Measurements from ENCODE around the gene PRSS21.

Gene PRSS21, protein sequence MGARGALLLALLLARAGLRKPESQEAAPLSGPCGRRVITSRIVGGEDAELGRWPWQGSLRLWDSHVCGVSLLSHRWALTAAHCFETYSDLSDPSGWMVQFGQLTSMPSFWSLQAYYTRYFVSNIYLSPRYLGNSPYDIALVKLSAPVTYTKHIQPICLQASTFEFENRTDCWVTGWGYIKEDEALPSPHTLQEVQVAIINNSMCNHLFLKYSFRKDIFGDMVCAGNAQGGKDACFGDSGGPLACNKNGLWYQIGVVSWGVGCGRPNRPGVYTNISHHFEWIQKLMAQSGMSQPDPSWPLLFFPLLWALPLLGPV

DNA sequence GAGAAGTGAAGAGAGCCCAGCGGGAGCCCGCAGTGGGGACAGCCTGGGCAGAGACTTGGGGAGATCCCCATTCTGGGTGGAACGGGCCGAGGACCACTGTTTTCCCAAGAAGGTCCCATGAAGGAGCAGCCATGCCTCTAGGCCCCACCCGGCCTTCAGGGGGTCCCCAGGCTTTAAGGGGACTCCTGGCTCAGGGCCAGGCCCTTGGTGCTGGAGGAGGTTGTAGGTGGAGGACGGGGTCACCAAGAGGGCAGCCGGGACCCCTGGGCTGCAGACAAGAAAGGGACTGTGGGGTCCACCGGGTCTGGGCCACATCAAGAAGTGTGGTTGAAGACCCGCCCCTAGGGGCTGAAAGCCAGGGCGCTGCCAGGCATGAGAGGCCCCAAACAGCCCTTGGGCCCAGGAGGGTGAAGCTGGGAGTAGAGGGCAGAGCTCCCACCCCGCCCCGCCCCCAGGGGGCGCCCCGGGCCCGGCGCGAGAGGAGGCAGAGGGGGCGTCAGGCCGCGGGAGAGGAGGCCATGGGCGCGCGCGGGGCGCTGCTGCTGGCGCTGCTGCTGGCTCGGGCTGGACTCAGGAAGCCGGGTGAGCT, at the start of gene PRSS21:
TSS of gene PRSS21 (plus strand) at position 487 of the 589 bp plus-strand sequence. CDS start at position 519, 32 bp downstream.
- DNase-seq: no peak

DNA sequence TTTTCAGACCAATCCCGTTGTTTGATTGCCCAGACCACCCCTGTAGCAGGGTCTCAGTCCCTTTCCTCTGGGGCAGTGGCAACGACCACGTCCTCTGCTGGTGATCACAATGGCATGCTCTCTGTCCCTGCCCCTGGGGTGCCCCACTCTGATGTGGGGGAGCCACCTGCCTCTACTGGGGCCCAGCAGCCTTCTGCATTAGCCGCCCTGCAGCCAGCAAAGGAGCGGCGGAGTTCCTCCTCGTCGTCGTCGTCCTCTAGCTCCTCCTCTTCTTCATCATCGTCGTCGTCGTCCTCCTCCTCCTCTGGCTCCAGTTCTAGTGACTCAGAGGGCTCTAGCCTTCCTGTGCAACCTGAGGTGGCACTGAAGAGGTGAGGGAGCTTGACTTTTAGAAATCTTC, 49.1 kb upstream of the PRSS21 start:
- DNase-seq: no peak

DNA sequence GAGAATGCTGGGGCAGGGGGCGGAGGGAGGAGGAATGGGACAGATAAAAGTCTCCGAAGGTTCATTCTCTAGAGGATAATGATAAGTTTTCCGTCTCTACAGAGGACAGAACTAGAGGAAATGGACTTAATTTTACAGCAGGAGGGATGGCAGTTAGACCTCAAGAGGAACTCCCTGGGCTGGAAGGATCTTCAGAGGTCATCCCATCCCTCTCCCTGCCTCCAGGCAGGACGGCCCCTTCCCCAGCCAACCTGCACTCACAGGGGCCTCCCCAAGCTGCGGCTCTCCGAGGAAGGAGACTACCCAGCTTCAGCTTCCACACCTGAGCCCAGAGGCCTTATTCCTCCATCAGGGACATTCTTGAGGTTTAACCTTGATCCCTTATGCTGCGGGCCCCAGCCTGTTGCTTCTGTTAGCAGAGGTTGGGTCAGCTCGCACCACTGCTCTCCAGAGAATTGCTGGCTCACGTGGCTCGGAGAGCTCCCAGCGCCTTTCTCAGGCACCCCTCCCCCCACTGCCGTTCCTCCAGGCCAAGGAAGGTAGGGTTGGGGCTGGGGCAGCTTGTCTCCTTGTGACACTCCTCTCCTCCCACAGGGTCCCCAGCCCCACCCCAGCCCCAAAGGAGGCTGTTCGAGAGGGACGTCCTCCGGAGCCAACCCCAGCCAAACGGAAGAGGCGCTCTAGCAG, 48.5 kb upstream of the PRSS21 start:
- DNase-seq: no peak

DNA sequence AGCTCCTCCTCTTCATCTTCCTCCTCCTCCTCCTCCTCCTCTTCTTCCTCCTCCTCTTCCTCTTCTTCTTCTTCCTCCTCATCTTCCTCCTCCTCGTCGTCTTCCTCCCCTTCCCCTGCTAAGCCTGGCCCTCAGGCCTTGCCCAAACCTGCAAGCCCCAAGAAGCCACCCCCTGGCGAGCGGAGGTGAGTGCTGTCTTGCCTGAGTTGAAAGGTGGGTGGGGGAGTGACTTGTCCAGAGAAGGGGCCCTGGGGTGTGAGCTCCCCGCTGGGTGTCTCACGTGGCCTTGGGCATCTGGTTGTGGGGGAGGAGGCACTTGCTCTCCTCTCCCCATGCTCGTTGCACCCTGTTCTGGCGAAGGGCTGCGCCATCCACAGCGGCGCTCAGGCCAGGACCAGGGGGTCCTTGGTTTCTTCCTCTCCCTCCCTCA, 47.9 kb upstream of the PRSS21 start:
- no peak for DNase-seq

DNA sequence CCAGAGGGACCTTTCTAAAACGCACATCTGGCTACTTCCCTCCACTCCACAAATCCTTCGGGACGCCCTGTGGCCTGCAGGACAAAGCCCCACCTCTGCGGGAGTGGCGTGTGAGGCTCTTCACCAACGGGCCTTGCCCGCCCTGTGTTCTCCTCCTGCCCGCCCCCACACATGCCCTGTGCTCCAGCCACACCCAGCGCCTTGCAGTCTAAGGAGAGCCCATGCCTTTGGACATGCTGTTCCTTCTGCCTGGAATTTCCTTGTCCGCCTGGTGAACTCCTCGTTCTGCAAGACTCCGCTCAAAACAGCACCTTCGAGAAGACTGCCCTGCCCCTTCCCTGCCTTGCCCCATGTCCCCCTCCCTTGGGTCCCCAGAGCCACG, 47.4 kb upstream of the PRSS21 start:
- DNase-seq: no peak

DNA sequence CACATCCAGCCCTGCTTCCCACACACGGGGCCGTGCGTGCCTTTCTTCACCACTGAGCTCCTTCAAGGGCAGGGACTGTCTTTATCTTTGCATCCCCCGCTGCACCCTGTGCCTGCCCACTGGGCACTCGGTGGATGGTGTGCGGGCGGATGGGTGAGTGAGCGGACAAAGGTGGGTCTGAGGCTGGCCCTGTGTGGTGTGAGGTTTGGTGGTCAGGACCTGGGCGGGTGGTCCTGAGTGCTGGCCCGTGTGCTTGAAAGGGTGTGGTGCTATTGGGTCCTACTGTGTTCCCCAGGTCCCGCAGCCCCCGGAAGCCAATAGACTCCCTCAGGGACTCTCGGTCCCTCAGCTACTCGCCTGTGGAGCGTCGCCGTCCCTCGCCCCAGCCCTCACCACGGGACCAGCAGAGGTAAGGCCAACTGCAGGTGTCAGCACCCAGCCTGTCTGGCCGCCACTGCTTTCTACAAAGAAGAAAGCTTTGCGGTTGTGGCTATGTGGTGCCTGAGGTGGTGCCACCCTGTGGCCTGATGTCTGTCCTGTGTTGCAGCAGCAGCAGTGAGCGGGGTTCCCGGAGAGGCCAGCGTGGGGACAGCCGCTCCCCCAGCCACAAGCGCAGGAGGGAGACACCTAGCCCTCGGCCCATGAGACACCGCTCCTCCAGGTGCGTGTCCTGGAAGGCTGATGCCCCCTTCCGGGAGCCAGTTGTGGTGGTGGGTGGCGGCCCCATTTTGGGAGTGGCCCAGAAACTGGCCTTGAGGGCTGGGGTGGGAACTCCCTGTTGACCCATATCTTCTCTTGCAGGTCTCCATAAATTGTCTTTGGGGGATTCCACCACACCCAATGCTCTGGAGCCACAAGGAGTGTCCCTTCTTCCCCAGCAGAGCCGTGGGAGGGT, 46.7 kb upstream of the PRSS21 start:
- DNase-seq: no peak

DNA sequence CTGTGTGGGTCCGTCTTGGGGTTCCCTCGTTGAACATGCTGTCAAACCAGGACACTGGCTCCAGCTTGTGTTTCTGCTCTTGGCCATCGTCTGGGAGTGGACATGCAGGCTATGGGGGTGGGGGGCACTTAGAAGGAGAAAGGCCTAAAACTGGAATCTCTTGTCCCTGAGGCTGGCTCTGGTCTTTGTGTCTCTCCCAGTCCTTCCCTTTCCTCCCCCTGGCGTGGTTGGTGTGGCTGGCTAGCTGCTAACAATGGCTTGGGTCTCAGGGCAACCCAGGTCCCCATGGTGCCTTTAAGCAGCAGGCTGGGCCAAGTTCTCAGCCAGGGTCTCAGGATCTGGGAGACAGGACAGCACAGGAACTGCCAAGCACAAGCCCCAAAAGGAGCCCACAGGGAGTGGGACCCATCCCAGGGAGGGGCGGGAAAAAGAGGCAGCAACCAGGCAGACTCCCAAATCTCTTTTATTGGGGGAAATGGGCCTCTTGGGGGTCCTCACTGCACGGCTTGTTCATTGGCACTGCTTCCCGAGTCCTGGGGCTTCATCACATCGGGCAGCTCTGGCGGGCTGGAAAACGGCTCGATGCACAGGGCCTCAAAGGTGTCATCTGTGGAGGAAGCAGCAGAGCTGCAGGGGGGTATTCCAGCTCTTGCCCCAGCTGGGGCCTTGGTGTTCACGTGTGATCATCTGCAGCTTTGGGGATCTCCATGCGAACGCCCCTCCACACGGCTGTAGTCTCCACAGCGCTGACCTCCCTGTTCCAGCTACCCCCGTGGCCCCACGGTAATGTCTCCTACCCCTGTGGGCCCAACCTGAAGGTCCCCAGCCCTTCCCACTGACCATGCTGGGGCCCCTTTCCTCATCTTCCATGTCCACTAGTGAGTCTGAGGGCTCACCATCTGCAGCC, 45.3 kb upstream of the PRSS21 start:
- no peak for DNase-seq

DNA sequence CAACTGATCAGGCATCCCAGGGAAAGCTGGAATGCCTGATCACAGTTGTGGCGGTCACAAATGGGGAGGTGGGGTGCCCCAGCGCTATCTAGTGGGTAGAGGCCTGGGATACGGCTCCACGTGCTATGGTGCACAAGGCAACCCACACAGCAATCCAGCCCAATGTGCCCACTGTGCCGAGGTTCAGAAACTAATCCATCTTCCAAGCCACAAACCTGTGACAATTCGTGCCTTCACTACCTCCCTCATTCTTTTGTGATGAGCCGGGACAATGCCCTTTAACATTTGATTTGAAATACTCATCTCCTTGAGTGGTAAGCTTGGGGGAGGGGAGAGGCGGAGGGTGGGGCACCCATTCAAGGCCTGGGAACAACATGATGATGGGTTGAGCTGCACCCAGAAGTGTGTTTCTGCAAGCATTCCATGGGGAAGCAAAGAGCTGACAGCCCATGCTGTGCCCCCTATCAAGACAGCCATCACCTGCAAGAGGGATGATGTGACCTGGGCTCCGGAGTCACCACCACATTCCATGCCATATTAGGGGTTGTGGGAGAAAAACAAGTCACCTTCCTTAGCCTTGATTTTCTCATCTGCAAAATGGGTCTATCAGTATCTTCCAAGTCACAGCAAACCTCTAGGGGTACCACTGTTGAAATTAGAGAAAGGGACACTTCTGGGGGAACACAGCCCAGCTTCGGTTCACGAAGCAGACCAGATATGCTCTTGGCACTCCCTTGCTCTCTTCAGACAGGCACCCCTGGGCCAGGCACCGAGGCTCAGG, 43.7 kb upstream of the PRSS21 start:
- no peak for DNase-seq

DNA sequence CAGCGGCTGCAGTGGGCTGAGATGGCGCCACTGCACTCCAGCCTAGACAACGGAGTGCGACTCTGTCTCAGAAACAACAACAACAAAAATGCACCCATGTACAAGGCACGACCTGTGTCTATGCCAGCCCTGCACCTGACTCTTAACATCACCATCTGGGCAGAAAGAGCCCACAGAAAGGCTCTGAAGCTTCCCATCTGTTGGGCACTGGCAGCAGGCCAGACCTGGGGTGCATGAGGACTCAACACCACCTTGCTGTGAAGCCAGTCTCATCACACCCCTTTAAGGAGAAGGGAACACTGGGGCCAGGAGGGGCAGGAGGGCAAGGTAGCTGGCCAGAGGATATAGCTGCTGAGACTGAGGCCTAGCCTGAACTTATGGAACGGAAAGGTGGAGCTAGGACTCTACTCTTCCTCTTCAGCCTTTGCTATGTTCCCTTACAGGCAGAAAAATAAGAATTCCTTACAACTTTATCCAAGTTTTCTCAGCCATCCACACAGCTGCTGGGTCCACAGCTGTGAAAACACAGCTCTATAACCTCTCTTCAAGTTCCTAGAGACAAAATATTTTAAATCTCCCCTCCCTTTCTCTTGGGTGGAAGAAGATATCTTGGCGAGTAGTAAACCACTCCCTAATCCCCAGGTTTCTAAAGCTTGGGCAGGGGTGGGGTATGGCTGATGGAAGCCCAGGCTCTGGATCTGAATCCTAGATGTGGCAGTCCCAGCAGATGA, 42.7 kb upstream of the PRSS21 start:
- no peak for DNase-seq

DNA sequence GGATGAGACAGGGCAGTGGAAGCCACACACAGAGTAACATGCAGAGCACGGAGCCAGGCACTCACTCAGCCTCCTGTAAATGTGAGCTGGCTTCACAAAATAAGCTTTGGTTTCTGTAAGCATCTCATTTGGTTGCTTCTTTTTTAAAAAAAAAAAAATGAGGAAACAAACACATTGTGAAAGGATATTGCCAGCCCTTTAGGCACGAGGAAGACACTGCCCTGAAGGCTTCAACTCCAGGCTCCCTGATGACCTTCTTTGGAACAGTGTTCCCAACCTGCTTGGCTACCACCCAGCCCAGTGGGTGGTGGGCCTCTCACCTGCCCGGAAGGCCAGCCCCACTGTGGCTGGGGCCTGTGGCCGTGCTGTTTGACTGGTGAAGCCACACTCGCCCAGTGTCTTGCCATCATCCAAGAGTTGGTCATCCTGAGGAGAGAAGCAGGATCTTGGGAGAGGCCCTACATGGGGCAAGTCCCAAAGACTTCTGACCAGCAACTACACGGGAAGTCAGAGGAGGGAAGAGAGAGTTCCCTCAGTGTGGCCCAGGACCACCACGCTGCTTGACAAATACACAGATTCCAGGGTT, 41.8 kb upstream of the PRSS21 start:
- no peak for DNase-seq

DNA sequence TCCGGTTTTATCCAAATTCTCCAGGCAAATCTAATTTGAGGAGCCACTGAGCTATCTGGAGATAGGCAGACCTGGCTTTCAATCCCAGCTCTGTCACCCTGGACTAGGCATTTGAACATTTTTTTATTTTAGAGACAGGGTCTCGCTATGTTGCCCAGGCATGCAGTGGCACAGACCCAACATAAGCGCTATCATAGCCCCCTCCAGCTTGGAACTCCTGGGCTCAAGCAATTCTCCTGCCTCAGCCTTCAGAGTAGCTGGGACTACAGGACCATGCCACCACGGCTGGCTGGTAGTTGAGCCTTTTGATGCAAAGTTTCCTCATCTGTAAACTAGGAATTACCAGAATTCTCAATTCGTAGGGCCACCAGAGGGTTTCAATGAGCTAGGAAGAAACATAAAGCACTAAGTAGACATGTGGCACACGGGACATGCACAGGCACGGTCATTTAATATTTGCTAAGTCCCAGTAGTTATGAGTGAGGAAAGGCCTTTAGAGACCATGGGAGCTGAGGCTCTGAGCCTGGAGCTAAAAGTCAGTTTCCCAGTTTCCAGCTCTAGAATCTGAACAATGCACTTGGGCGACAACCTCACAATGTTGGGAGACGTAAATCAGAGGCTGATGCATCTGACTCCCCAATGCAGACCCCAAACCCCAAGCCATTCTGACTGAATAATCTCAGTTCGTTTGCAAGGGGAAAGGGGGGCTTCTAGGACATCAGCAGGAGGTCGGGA, 41.1 kb upstream of the PRSS21 start:
- no peak for DNase-seq

DNA sequence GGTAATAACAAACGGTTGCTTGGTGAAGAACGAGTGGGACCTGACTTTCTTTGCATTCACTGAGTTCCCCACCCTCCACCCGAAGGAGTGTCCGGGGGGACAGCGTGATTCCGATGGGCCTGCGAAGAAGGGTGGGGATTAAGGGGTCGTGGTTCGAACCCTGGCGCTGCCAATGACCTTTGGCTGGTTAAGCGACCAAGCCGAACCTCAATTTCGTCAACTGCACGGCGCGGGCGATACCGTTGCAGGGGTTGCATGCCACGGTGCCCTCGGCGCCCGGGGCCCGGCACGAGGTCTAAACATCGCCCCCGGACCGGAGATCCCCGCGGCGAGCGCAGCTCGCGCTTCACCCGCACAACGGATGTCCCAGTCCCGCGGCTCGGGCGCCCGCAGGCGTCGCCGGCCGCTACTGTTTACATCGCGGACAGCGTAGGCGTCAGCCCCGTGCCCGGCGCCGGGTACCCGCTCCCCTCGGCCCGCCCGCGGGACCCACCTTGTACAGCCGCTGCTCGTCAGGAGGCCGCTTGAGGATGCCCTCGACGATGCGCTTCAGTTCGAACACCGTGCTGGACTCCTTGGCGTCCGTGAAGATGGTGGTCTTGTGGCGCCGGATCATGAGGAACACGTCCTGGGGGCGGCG, 40.4 kb upstream of the PRSS21 start:
- no peak for DNase-seq

DNA sequence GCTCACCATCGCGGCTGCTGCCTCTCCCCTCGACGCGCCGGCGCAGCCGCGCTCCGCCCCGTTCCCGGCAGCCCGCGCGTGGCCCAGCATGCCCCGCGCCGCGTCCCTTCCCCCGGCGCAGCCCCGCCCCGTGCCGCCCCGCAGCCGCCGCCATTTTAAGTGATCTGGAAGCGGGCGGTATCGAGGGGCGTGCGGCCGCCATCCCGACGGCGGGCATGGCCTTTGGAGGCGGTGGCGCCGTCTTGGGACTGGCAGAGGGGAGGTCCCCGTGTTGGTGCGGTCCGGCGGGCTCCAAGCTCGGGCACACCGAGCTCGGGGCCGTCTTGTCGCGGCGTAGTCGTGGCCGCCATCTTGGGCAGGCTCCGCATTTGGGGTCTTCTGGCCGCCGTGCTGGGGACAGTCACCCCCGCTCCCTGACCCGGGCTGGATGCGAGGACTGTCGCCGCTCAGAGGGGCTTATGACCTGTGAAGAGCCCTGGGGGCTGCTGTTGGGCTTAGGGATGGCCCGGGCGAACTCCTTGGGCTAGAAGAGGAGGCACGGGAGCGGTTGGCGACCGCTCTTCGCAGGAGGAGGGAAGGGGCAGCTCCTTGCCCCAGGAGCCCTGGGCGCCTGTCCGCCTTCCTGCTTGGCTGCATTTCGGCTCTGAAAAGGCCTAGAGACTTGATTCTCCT, 39.7 kb upstream of the PRSS21 start, which contains the start of gene ELOB:
TSS of gene ELOB (minus strand) at position 50 of the 672 bp plus-strand sequence. CDS start at position 9, 41 bp downstream.
- peak; percentile 40 for DNase-seq

DNA sequence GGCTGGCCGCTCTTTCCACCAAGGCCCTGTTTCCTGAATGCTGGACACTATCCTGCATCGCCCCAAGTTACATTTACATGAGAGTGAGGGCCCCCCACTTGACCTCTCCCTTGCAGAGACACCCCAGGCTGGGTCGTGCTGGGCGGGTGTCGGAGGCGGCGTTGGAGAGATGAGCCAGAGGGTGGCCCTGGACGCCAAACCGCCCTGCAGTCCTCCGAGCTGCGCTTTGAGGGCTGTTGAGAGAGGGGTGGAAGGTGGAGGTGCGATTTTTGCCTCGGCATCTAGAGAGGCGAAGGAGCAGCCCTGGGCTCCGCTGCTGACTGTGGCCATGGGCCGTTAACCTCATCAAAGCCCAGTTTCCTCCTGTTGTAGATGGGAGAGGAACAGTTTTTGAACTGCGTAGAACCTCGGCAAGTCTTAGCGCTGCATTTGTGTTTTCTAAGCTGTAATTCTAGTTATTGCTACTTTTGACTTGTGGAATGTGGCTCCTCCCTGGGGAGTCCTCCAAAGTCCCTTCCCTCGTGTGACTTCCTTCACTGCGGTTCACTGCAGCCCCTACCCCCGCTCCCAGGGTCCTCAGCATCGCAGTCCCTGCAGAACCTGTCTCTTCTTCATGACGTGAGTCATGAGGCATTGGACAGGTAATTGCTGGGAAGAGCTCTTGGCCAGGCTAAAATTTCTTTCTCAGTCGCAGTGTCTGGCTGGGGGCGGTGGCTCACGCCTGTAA, 39.0 kb upstream of the PRSS21 start:
- DNase-seq: no peak

DNA sequence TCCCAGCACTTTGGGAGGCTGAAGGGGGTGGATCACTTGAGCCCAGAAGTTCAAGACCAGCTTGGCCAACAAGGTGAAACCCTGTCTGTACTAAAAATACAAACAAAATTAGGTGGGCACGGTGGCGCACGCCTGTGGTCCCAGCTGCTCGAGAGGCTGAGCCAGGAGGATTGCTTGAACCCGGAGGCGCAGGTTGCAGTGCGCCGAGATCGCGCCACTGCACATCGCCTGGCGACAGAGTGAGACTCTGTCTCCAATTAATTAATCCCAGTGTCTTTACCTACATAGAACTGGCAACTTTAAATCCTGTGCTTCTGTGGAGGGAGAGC, 38.4 kb upstream of the PRSS21 start:
- no peak for DNase-seq

DNA sequence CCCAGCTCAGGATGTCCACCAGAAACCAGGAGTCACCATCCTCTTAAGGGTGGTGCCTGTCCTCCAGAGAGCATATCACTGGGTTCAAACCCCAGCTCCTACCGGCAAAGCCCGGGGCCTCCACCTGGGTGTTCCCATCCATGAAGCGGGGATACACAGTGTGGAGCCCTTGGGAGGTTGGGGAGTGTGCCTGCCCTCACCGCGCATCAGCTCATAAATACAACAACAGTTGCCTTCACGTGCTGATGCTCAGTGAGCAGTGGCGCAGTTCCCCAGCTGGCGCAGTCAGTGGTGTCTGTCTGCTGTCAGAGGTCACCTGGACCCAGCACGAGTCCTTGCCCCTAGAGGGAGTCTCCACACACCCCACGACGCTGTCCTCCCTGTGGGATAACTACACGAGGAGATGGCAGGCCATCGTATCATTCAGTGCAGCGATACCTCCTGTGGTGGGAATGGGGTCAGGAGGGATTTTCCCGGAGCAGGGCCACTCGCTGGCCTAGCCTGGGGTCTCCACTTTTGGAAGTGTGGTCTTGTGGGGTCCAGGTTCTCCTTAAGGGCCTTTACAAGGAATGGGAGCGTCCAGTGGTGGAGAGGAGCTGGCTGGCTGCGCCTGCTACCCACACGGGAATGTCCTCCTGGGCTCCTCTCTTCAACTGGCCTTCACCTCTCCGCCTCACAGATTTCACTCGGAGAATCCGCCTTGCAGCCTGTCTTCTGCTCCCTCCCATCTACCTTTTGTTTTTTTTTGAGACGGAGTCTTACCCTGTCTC, 37.7 kb upstream of the PRSS21 start:
- DNase-seq: no peak

Measured in GF-D8 (cell line).